Keratinocyte (primary cell): Measurements from ENCODE around the gene BRINP1. TPM values are rescaled to one million over a fixed set of nuclear protein-coding genes. Genes with fewer than 3 reads are reported as not detected.

Experiments used
- DNase-seq: peaks from one replicate; pipeline ENCODE4 v3.0.0-alpha.2; 2011; ENCODE audit warnings: low read depth, missing footprints, low spot score
- FAIRE-seq: peaks from 2 replicates; lab custom pipeline; 2011; peaks lifted over from hg19 to GRCh38; lab: Jason Lieb, UNC
- H2AFZ ChIP-seq: 2 replicates; pipeline ENCODE4 v1.6.0; 2012; ENCODE audit warnings: low read length, control low read depth, inconsistent platforms; ENCODE audit not compliant: control insufficient read depth
- H3K27ac ChIP-seq: 2 replicates; pipeline ENCODE4 v1.5.1; 2011; ENCODE audit warnings: low read length; ENCODE audit not compliant: control insufficient read depth, insufficient read depth
- H3K27me3 ChIP-seq: 3 replicates; pipeline ENCODE4 v1.6.0; 2011; ENCODE audit warnings: low read length; ENCODE audit not compliant: control insufficient read depth, insufficient read depth; ENCODE audit errors: extremely low read depth
- H3K36me3 ChIP-seq, 2 experiments: 2 replicates in 1 of 2; 3 replicates in 1 of 2; pipeline ENCODE4 v1.5.1; 2011; ENCODE audit warnings: low read length in 2 of 2, mild to moderate bottlenecking in 1 of 2; ENCODE audit not compliant: control insufficient read depth in 2 of 2, insufficient read depth in 2 of 2; ENCODE audit errors: extremely low read depth in 1 of 2
- H3K4me1 ChIP-seq: 3 replicates; pipeline ENCODE4 v1.5.1; 2011; ENCODE audit warnings: low read length; ENCODE audit not compliant: control insufficient read depth, insufficient read depth; ENCODE audit errors: extremely low read depth
- H3K4me2 ChIP-seq: 3 replicates; pipeline ENCODE4 v1.6.0; 2011; ENCODE audit warnings: low read depth, low read length; ENCODE audit not compliant: control insufficient read depth, insufficient read depth; ENCODE audit errors: extremely low read depth
- H3K4me3 ChIP-seq, 3 experiments: fragments of 200-600 bp in 1 of 3; sonication (generic) in 1 of 3; 2 replicates in 2 of 3; 3 replicates in 1 of 3; pipeline ENCODE4 v1.5.1; 2011 to 2016; ENCODE audit warnings: low read length in 3 of 3, mild to moderate bottlenecking in 3 of 3, control low read depth in 2 of 3, inconsistent platforms in 1 of 3, low read depth in 1 of 3, mixed read lengths in 1 of 3, mixed run types in 1 of 3, moderate library complexity in 1 of 3; ENCODE audit not compliant: control insufficient read depth in 2 of 3, insufficient read depth in 2 of 3; ENCODE audit errors: extremely low read depth in 1 of 3
- H3K79me2 ChIP-seq: 2 replicates; pipeline ENCODE4 v1.6.0; 2012; ENCODE audit warnings: low read length; ENCODE audit not compliant: control insufficient read depth, insufficient read depth
- H3K9ac ChIP-seq: 3 replicates; pipeline ENCODE4 v1.6.0; 2011; ENCODE audit warnings: low read length; ENCODE audit not compliant: control insufficient read depth, insufficient read depth; ENCODE audit errors: extremely low read depth
- H3K9me1 ChIP-seq: 3 replicates; pipeline ENCODE4 v1.6.0; 2011; ENCODE audit warnings: low read length; ENCODE audit not compliant: control insufficient read depth, insufficient read depth; ENCODE audit errors: extremely low read depth
- H3K9me3 ChIP-seq: 2 replicates; pipeline ENCODE4 v1.5.1; 2012; ENCODE audit warnings: low read depth, low read length; ENCODE audit not compliant: control insufficient read depth
- H4K20me1 ChIP-seq: 3 replicates; pipeline ENCODE4 v1.6.0; 2011; ENCODE audit warnings: low read length; ENCODE audit not compliant: control insufficient read depth, insufficient read depth; ENCODE audit errors: extremely low read depth
- EZH2 ChIP-seq: IDR thresholded peaks from one replicate; pipeline ENCODE4 v1.6.1; 2012; ENCODE audit warnings: inconsistent platforms, mild to moderate bottlenecking, low read length, moderate library complexity
- dilution Hi-C: fragments of 300-500 bp; cut with MboI; formaldehyde crosslinking; loops from one replicate; pipeline ENCODE4 v1.7.0; 2020; ENCODE audit warnings: low sequenced_read_pairs; ENCODE audit not compliant: extremely low pct_ligation_motif_present
- polyA plus RNA-seq, 5 experiments: library from polyadenylated mRNA; depleted of rRNA in 3 of 5; stranded (reverse) in 3 of 5; stranded (forward) in 1 of 5; unstranded in 1 of 5; fragments of >200 nt; gene quantifications; 1 replicate in 1 of 5; 2 replicates in 3 of 5; 3 replicates in 1 of 5; pipeline versions ENCODE4 v1.2.1 to v1.2.3, GENCODE V29; 2011 to 2012; ENCODE audit warnings: missing spikeins in 2 of 5, low read depth in 1 of 5, low replicate concordance in 1 of 5
- TF ChIP-seq, protein P1 (sequence below), 3 experiments: IDR thresholded peaks in 1 of 3; conservative IDR thresholded peaks in 1 of 3; optimal IDR thresholded peaks in 1 of 3; 2 replicates in 2 of 3; 3 replicates in 1 of 3; pipeline versions ENCODE3 to v1.5.1; 2011; ENCODE audit warnings: low read length in 3 of 3, mild to moderate bottlenecking in 3 of 3, moderate library complexity in 2 of 3, control low read depth in 1 of 3, inconsistent platforms in 1 of 3; ENCODE audit not compliant: insufficient read depth in 2 of 3; ENCODE audit errors: extremely low read depth in 1 of 3

BRINP1 gene
- polyA plus RNA-seq, 1 donor (not counting 4 experiments of a cell fraction or from before 2014, with no cell fraction given): 0.63 TPM

DNA sequence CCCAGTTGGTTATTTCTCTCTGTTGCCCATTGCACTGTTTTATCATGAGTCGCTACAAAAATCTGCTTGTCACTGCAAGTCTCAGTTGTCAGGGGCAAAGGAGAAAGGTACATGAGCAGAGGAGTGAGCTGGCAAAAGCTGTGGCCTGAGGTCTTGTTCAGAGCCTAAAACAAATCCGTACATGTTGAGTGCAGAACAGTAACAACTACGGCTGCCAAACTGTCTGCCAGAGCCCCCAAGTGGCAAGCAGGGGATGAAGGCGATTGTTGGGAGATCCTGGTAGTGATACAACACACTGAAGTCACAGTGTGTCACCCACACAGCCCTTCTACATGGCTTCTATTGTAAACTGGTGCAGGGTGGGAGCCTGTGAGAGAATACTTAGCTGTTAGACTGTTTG is 50.9 kb downstream of the BRINP1 start:
- dilution Hi-C loops: no loop called here
- H2AFZ ChIP-seq: no peak overlapping the region
- no peak overlapping the region for H3K4me3 ChIP-seq
- H3K36me3 ChIP-seq: no peaks in the 10 kb centered on the region
- DNase-seq (no peak), FAIRE-seq (no peak)
- no peaks in the 10 kb centered on the region for H4K20me1 ChIP-seq
- no peaks in the 10 kb centered on the region for H3K79me2 ChIP-seq
- H3K9ac ChIP-seq: no peak overlapping the region
- H3K4me1 ChIP-seq: no peaks in the 10 kb centered on the region
- no peaks in the 10 kb centered on the region for H3K9me1 ChIP-seq
- no peak overlapping the region for H3K4me2 ChIP-seq
- H3K27ac ChIP-seq: no peak overlapping the region
- H3K9me3 ChIP-seq: no peaks in the 10 kb centered on the region
- H3K27me3 ChIP-seq: no peaks in the 10 kb centered on the region
- TF ChIP-seq, protein P1, sequence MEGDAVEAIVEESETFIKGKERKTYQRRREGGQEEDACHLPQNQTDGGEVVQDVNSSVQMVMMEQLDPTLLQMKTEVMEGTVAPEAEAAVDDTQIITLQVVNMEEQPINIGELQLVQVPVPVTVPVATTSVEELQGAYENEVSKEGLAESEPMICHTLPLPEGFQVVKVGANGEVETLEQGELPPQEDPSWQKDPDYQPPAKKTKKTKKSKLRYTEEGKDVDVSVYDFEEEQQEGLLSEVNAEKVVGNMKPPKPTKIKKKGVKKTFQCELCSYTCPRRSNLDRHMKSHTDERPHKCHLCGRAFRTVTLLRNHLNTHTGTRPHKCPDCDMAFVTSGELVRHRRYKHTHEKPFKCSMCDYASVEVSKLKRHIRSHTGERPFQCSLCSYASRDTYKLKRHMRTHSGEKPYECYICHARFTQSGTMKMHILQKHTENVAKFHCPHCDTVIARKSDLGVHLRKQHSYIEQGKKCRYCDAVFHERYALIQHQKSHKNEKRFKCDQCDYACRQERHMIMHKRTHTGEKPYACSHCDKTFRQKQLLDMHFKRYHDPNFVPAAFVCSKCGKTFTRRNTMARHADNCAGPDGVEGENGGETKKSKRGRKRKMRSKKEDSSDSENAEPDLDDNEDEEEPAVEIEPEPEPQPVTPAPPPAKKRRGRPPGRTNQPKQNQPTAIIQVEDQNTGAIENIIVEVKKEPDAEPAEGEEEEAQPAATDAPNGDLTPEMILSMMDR (optimal IDR thresholded peaks at IDR 0.05 in 1 of 3, IDR thresholded peaks at IDR 0.05 in 1 of 3, conservative IDR thresholded peaks at IDR 0.05 in 1 of 3; ENCODE audit: extremely low read depth in 1 of 3, insufficient read depth in 2 of 3, low read length in 3 of 3): peak in 2 of 3 experiments; percentile 4 to 48
- TF ChIP-seq EZH2: no peak

GRCh38 chr9:119313846-119314245 is 55.4 kb downstream of the BRINP1 start:
- H3K27ac ChIP-seq: no peak overlapping the region
- FAIRE-seq (no peak), DNase-seq (no peak)
- no peaks in the 10 kb centered on the region for H3K36me3 ChIP-seq
- no peak overlapping the region for H3K4me2 ChIP-seq
- no peaks in the 10 kb centered on the region for H3K4me1 ChIP-seq
- H3K27me3 ChIP-seq: no peaks in the 10 kb centered on the region
- no peak overlapping the region for H3K4me3 ChIP-seq
- H4K20me1 ChIP-seq: no peaks in the 10 kb centered on the region
- no peaks in the 10 kb centered on the region for H3K79me2 ChIP-seq
- H3K9ac ChIP-seq: no peak overlapping the region
- H3K9me3 ChIP-seq: no peaks in the 10 kb centered on the region
- no peak overlapping the region for H2AFZ ChIP-seq
- TF ChIP-seq, protein P1 (optimal IDR thresholded peaks at IDR 0.05 in 1 of 3, IDR thresholded peaks at IDR 0.05 in 1 of 3, conservative IDR thresholded peaks at IDR 0.05 in 1 of 3; ENCODE audit: extremely low read depth in 1 of 3, insufficient read depth in 2 of 3, low read length in 3 of 3): no peak
- TF ChIP-seq EZH2: no peak
- H3K9me1 ChIP-seq: no peaks in the 10 kb centered on the region
- dilution Hi-C loops: no loop called here
